ENCODE data around the gene NTNG1.

Gene NTNG1

DNA sequence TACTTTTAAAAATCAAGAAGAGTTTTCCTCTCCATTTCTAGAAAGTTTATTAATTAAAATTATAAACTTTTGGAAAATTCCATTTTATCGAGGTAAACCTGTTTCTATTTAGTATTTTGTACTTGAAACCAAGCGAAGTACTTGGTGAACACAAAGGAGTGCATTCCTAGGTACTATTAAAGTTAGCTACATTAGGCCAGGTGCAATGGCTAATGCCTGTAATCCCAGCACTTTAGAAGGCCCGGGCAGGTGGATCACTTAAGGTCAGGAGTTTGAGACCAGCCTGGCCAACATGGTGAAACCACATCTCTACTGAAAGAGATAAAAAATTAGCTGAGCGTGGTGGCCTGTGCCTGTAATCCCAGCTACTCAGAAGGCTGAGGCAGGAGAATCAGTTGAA is 292.2 kb downstream of the NTNG1 start:
- DNase-seq (ENCODE audit: low spot score): no peak
- TF ChIP-seq, protein P1, sequence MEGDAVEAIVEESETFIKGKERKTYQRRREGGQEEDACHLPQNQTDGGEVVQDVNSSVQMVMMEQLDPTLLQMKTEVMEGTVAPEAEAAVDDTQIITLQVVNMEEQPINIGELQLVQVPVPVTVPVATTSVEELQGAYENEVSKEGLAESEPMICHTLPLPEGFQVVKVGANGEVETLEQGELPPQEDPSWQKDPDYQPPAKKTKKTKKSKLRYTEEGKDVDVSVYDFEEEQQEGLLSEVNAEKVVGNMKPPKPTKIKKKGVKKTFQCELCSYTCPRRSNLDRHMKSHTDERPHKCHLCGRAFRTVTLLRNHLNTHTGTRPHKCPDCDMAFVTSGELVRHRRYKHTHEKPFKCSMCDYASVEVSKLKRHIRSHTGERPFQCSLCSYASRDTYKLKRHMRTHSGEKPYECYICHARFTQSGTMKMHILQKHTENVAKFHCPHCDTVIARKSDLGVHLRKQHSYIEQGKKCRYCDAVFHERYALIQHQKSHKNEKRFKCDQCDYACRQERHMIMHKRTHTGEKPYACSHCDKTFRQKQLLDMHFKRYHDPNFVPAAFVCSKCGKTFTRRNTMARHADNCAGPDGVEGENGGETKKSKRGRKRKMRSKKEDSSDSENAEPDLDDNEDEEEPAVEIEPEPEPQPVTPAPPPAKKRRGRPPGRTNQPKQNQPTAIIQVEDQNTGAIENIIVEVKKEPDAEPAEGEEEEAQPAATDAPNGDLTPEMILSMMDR (IDR thresholded peaks at IDR 0.05; ENCODE audit: extremely low read depth, missing control alignments): no peak

DNA sequence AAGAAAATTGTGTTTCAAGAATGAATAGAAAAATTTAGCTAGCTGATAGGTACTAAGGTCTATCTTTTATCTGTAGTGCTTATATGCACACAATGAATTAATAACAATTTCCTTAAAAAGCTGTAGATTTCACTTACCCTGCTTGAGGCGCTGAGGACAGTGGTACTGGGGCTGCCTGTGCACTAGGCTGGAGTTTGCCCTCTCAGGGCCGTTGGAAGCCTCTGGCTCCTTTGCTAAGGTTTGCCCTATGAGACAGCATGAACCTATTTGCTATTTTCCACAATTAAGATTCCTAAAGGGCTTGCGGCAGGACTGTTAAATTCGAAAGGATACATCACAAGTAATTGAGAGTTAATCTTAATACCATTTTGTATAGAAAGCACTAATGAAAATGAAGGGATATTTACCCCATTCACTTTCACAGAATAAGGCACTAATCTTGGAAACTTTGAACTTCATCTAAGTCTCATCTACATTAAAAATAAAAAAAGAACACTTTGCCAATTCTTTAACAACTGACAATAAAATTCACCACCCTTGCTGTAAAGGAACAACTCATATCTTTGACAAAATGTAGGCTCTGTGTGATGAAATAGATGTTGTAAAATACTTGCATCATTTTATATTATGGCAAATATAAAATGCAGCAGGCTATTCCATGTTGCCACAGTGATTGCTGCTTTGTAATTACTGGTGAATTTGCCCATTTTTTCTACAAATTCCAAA is 293.0 kb downstream of the NTNG1 start:
- TF ChIP-seq, protein P1 (IDR thresholded peaks at IDR 0.05; ENCODE audit: extremely low read depth, missing control alignments): no peak
- no peak for DNase-seq (ENCODE audit: low spot score)

DNA sequence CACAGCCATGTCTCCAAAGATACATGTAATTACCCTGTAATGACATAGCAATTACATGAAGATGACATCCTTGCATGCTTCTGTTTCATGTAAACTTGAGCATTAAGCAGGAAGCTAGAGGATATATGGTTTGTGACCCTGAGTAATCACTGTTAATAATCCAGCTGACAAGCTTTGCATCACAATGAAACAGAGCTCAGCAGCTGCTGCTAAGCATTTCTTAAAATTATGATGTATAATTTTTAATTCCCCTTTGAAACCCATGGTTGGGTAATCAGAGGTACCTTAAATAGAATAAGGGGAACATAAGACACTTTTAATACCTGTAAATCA is 293.5 kb downstream of the NTNG1 start:
- DNase-seq (ENCODE audit: low spot score): no peak
- TF ChIP-seq, protein P1 (IDR thresholded peaks at IDR 0.05; ENCODE audit: extremely low read depth, missing control alignments): no peak

DNA sequence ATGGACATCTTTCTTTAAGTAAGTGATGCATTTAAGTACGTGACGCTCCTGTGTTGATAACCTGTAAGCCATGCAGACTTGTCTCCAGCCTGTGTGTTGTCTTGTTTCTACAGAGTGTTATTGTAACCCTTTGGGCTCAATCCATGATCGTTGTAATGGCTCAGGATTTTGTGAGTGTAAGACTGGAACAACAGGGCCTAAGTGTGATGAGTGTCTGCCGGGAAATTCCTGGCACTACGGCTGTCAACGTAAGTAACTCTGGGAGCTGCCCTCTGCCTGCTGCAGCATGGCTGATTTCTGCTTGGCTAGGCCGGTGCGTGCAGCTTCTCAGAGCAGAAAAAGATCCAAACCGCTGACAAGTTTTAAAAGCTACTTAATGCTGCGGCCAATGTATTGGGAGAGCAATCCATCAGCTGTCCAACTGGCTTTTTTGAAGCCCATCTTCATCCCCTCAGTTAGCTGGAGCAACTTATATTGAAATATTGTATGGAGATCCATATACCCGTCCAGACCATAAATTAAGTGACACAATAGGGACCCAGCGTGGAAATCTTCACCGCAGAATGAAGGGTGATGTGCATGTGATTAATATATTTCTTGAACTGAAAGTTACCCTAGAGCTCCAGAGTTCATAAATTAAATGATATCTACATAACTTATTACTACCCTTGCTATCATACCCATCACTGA is 295.9 kb downstream of the NTNG1 start:
- DNase-seq (ENCODE audit: low spot score): no peak
- TF ChIP-seq, protein P1 (IDR thresholded peaks at IDR 0.05; ENCODE audit: extremely low read depth, missing control alignments): no peak

DNA sequence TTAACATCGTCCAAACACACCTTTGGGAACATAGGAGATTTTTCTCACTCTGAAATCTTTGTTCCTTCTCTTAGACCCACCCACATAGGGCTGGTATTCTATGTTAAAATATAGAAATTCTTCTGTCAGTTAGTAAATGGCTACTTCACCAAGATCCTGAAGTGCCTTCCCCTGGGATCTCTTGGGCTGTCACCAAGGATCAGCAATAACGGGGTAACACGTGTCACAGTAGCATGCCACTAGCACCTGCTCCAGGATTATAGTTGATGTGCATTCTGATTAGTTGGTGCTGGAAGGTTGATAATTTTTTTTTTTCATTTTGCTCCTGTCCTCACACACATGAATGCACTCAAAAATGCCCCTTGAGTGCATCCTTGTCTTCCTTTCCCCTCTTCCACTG is 298.7 kb downstream of the NTNG1 start:
- TF ChIP-seq, protein P1 (IDR thresholded peaks at IDR 0.05; ENCODE audit: extremely low read depth, missing control alignments): no peak
- no peak for DNase-seq (ENCODE audit: low spot score)

DNA sequence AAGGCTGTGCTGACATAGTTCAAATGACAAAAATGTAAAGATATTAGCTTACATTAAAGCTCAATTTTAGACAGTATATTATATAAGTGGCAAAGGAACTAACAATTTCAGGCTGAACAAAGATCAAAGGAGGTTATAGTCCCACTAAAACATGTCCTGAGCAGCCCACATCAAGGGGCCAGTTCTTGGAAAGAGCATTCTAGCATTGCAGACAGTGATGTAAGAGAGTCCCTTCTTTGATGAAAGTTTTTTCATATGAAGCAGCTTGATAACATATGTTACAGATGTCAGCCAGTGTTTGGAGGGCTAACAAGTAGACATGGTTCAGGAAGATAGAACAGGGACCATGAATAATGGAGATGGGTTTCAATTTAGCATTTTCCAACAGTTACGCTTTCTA is 301.7 kb downstream of the NTNG1 start:
- DNase-seq (ENCODE audit: low spot score): no peak

DNA sequence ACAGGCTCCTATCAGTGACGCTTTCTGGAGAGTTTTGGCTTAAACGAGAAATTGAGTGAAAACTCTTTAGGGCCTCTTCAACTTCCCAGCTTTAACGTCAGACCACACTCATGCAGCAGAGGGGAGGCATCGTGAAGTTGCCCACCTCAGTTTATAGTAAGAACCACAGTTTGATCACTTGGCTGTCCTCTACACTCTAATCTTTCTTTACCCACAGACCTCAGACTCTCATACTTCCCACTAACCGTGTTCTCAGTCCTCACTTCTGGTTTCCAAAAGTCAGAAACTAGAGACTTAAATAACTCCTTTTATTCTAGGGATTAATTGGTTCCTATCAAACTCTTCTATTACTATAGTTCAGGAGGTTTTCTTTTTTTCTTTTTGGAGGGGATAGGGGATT is 302.2 kb downstream of the NTNG1 start:
- no peak for DNase-seq (ENCODE audit: low spot score)
- TF ChIP-seq, protein P1 (IDR thresholded peaks at IDR 0.05; ENCODE audit: extremely low read depth, missing control alignments): no peak

More for the DNA sequence above, 301.7 kb downstream of the NTNG1 start:
- TF ChIP-seq, protein P1 (IDR thresholded peaks at IDR 0.05; ENCODE audit: extremely low read depth, missing control alignments): no peak

Measured in GM20000 (cell line).